Ramos (cell line): ENCODE measurements around the gene HIGD1C.
"Not testable (repeated sequence)": the region's sequence is repeated elsewhere in the genome, so short reads cannot be mapped to it uniquely, and the experiment has no call there.

Experiments used
- in situ Hi-C: fragments of 300-500 bp; cut with MboI; formaldehyde crosslinking; loops from one replicate; pipeline ENCODE4 v1.14.3; 2022; ENCODE audit warnings: low sequenced_read_pairs; ENCODE audit not compliant: unreplicated experiment

Gene HIGD1C

DNA sequence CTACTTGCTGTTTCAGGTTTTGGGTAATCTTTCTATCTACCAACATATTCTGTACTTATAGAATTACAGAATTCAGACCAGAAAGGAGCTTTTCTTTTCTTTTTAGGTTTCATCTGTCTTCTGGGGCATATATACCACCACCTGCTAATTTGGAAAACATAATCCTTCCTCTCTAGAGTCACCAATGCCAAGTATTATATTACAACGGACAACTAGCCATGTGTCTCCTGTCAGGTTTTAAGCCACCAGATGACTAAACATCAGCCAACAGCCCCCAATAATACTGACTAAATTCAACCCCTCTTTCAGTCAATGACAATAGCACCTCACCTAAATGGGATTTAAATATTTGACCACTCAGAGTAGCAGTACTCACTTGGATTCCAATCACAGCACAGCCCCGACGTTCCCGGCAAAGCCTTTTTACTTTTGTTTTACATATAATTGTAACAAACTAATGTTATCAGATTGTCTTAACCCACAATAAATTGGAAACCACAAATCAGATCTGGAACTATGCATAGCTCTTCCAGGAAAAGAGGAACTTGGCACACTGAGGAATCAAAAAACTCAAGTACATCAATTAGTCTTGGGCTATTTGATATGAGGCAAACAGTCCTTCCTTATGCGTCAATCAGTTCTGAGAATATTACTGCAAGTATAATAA, 60.4 kb downstream of the HIGD1C start:
- in situ Hi-C loops = no loop called here

DNA sequence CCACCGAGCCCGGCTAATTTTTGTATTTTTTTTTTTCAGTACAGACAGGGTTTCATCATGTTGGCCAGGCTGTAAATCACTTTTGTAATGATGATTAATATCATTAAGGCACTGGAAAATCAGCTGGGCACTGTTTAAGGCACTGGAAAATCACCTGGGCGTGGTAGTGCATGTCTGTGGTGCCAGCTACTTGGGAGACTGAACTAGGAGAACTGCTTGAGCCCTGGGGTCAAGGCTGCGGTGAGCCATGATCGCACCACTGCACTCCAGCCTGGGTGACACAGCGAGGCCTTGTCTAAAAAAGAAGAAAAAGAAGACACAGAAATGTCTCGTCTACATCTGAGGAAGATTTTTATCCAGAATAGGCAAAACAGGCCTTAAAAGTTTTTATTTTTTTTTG, 61.1 kb downstream of the HIGD1C start:
- in situ Hi-C loops = no loop called here

GRCh38 chr12:51014467-51014866, 62.1 kb downstream of the HIGD1C start:
- in situ Hi-C loops = not testable (repeated sequence)

- in situ Hi-C loops = no loop called here
Observed at GRCh38 chr12:51017452-51017851, 65.1 kb downstream of the HIGD1C start.

- in situ Hi-C loops = no loop called here
Observed at GRCh38 chr12:51018956-51019355, 66.6 kb downstream of the HIGD1C start.

GRCh38 chr12:51019927-51020326, 67.6 kb downstream of the HIGD1C start:
- in situ Hi-C loops = loop anchor here (10.0 kb wide), 1 partner anchor 195 kb away; no protein-coding TSS in a partner anchor
